Measurements from ENCODE around the gene TRIM66.

TRIM66 gene

DNA sequence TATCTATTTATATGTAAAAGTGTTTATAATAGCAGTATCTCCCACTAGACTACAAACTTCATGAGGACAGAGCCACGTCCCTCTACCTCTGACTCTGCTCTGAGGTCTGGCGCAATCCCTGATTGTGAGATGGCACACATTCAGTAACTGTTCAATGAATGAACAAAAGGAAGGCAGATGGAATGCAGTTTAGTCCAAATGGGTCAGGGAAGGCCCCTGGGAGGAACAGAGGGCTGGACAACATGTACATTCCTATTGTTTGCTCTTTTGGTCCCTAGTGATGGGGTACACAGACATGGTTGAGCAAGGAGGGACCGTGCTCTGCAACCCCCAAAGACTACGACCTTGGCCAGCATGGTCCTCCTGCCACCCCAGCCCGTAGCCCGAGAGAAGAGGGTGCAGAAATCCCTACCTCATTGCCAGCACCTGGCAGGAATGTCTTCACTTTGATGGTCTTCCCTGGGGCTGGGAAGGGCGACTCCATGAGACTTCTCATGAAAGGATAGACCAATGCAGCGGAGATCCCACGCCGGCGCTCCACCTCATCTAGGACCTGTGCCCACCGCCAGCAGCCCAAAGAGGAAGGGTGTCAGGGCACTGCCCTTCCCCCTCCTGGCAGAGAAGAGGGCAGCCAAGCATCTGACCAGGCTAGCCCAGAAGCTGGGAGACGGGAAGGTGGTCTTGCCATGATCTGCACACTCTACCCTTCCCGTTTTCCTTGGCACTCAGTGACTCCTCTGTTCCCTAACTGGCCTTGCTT, 24.4 kb upstream of the TRIM66 start:
- no peak for FAIRE-seq
- DNase-seq (ENCODE audit: insufficient read length, low spot score), result no peak
- TF ChIP-seq POLR2A (IDR thresholded peaks at IDR 0.05; ENCODE audit: low read depth, low read length), result no peak

DNA sequence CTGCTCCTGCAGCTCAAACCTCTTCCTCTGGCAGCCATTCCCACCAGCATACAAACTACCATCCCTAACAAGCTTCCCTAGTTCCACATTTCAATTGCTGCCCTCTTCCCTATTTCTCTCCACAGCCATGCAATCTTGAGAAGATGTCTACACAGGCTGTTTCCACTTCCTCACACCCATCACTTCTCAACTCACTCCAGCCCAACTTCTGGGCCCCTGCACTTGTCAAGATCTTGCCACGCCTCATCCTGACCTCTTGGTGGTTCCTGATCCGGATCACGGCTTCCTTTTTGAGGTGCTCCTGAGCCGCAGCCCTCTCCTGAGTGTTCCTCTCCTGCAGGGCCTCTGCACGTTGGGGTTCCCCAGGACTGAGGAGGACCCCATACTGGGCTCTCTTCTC, 22.7 kb upstream of the TRIM66 start:
- DNase-seq (ENCODE audit: insufficient read length, low spot score) (no peak), FAIRE-seq (no peak)
- no peak for TF ChIP-seq POLR2A (IDR thresholded peaks at IDR 0.05; ENCODE audit: low read depth, low read length)

DNA sequence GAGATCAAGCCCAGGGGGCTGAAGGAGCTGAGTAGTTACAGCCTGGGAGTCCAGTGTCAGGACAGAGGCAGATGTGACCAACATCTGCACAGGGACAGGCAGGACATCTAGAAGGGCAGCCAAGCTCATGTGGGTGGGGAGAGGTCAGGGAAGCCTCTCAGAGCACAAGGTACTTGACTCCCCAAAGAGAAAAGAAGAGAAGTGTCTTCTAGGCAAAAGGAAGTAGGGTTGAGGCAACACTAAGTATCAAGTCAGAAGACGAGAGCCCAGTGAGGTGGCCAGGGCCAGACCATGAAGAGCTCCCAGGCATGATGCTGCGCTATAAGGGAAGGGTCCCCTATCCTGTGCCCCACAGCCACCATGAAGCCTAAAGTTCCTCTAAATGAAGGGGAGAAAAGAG, 21.7 kb upstream of the TRIM66 start:
- no peak for DNase-seq (ENCODE audit: insufficient read length, low spot score)
- TF ChIP-seq POLR2A (IDR thresholded peaks at IDR 0.05; ENCODE audit: low read depth, low read length), result no peak
- no peak for FAIRE-seq

- TF ChIP-seq POLR2A (IDR thresholded peaks at IDR 0.05; ENCODE audit: low read depth, low read length), result no peak
- FAIRE-seq, result no peak
- DNase-seq (ENCODE audit: insufficient read length, low spot score), result no peak
These were observed 20.1 kb upstream of the TRIM66 start for GRCh38 chr11:8702598-8702915.

DNA sequence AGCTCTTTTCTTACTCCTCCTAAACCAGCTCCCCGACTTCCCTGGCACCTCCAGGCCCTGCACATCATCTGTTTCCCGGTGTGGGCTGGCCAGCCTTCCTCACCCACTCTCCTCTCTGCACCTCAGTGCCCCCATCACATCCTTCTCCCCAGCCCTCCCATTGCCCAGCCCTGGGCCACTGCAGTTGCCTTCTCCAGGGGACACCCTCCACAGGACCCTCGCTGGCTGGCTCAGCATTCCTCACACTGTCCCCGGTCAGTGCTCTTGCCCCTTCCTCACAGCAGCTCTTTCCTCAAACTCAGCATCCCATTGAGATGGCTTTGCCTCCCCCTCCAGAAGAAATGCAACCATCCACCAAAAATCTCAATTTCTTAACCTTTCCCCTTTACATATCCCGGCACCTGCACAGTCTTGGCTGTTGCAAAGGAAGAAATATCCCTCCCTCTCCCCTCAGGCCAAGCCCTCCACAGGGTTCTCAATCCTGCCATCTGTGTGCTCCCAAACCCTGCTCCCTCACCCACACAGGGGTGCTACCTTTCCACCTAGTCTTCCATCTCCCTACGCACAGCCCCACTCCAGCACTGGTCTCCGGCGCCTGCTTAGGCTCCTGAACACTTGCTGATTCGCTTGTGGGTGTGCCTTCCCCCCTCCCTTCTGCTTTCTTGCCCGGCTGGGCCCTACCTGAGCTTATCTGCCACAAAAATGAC, 19.6 kb upstream of the TRIM66 start:
- DNase-seq (ENCODE audit: insufficient read length, low spot score) (no peak), FAIRE-seq (no peak)
- TF ChIP-seq POLR2A (IDR thresholded peaks at IDR 0.05; ENCODE audit: low read depth, low read length), result no peak

GRCh38 chr11:8699903-8700302, 17.4 kb upstream of the TRIM66 start:
- DNase-seq (ENCODE audit: insufficient read length, low spot score), result peak; percentile 84
- TF ChIP-seq POLR2A (IDR thresholded peaks at IDR 0.05; ENCODE audit: low read depth, low read length), result no peak

GRCh38 chr11:8698917-8699441, 16.5 kb upstream of the TRIM66 start:
- FAIRE-seq, result no peak
- DNase-seq (ENCODE audit: insufficient read length, low spot score), result no peak
- no peak for TF ChIP-seq POLR2A (IDR thresholded peaks at IDR 0.05; ENCODE audit: low read depth, low read length)

More at GRCh38 chr11:8699903-8700302, 17.4 kb upstream of the TRIM66 start:
- no peak for FAIRE-seq

GRCh38 chr11:8698379-8698851, 15.9 kb upstream of the TRIM66 start:
- DNase-seq (ENCODE audit: insufficient read length, low spot score) (no peak), FAIRE-seq (no peak)
- TF ChIP-seq POLR2A (IDR thresholded peaks at IDR 0.05; ENCODE audit: low read depth, low read length), result no peak

- no peak for TF ChIP-seq POLR2A (IDR thresholded peaks at IDR 0.05; ENCODE audit: low read depth, low read length)
- FAIRE-seq (no peak), DNase-seq (ENCODE audit: insufficient read length, low spot score) (no peak)
These were observed 14.6 kb upstream of the TRIM66 start for GRCh38 chr11:8697054-8697453.

DNA sequence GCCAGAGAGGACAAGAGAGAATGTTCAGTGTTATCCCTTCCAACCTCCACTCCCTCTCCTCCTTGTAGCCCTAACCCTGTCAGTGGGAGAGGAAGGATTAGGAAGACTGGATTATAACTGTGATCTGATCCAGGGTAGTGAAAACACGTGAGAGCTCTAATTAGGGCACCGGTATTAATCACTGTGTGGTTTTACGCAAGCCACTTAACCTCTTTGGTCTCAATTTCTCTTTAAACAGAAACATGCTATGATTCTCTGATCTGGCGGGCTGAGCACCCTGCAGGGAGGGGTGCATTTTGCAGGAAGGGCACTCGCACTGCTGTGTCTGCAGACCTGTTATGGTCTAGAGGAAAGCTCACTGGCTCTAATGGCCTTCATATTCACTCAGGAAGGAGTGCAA, 11.7 kb upstream of the TRIM66 start:
- TF ChIP-seq POLR2A (IDR thresholded peaks at IDR 0.05; ENCODE audit: low read depth, low read length), result no peak
- FAIRE-seq, result no peak
- DNase-seq (ENCODE audit: insufficient read length, low spot score), result no peak

DNA sequence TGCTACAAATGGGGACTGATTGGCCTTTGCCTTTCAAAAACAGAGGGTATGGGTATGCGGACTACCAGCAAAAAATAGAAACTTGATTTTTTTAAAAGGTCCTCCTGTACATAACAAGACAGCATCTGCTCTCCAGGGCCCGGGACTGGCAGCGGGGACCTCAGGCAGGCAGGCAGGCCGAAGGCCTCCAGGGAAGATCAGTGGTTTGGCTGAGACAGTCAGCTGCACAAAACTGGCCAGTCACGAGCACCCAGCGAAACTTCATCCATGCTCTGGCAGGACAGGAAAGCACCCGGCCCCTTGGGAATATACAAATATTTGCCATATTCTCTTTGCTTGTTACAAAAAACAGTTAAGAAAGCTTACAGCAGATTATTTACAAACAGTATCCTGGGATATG, 11.1 kb upstream of the TRIM66 start:
- FAIRE-seq (no peak), DNase-seq (ENCODE audit: insufficient read length, low spot score) (no peak)
- TF ChIP-seq POLR2A (IDR thresholded peaks at IDR 0.05; ENCODE audit: low read depth, low read length), result no peak

- FAIRE-seq (no peak), DNase-seq (ENCODE audit: insufficient read length, low spot score) (no peak)
- no peak for TF ChIP-seq POLR2A (IDR thresholded peaks at IDR 0.05; ENCODE audit: low read depth, low read length)
These were observed 10.6 kb upstream of the TRIM66 start for GRCh38 chr11:8693010-8693551.

DNA sequence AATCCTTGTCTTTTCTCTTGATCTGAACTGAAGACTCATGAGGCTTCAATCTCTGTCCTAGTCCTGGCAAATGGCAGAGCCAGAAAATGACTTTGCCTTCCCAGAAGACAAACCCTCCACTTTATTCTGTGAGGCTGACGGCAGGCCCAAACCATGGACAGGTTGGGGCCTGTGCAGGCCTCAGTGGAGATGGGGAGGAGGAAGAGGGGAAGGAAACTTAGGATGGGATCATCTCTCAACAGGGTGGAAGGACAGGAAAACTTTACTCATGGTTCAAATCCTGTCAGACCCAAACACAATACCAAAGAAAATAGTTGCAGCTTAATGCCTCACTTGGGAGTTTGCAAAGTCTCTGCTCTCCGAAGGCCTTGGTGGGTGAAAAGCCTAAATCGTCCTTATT, 10.0 kb upstream of the TRIM66 start:
- DNase-seq (ENCODE audit: insufficient read length, low spot score) (no peak), FAIRE-seq (no peak)

DNA sequence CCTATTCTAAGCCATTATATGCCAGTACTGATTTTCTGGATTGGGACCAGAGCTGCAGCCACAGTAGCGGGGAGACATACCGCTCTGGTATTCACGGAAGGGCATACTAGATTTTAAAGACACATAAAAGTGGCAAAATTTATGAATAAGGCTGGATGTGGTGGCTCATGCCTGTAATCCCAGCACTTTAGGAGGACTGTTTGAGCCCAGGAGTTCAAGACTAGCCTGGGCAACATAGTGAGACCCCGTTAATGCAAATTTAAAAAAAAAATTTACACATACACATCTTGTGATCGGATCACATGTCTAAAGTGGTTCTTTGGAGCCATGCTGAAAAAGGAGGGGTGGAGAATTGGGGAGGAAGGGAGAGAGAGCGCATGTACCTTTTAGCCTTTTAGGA, 9.1 kb upstream of the TRIM66 start:
- TF ChIP-seq POLR2A (IDR thresholded peaks at IDR 0.05; ENCODE audit: low read depth, low read length), result no peak
- FAIRE-seq, result no peak
- no peak for DNase-seq (ENCODE audit: insufficient read length, low spot score)

More for the DNA sequence above, 10.0 kb upstream of the TRIM66 start:
- TF ChIP-seq POLR2A (IDR thresholded peaks at IDR 0.05; ENCODE audit: low read depth, low read length), result no peak

Measured in H54 (cell line).